GM23338 (cell line): Measurements from ENCODE around the gene LAP3. TPM values are rescaled to one million over a fixed set of nuclear protein-coding genes. Genes with fewer than 3 reads are reported as not detected.

Experiments used
- ATAC-seq: fragments of 200-7000 bp; cut with Tn5 transposase; 3 replicates; pipeline ENCODE4 v1.9.1; 2020
- DNase-seq: peaks from one replicate; pipeline ENCODE4 v3.0.0-alpha.2; 2015; ENCODE audit warnings: low spot score
- H2AFZ ChIP-seq: fragments of 200-600 bp; sonication (generic); 2 replicates; pipeline ENCODE4 v1.8.0; 2016; ENCODE audit warnings: antibody characterized with exemption, mild to moderate bottlenecking, moderate library complexity
- H3F3A ChIP-seq: fragments of 200-600 bp; sonication (generic); replicated peaks from 2 replicates; pipeline ENCODE4 v1.8.0; 2017; ENCODE audit warnings: antibody characterized with exemption, mixed run types, low read depth
- H3K27ac ChIP-seq: fragments of 200-600 bp; sonication (generic); 2 replicates; pipeline ENCODE4 v1.6.1; 2016; ENCODE audit warnings: low read depth
- H3K27me3 ChIP-seq: fragments of 200-600 bp; sonication (generic); 2 replicates; pipeline ENCODE4 v1.8.0; 2016; ENCODE audit warnings: mild to moderate bottlenecking, mixed run types, moderate library complexity; ENCODE audit not compliant: insufficient read depth
- H3K36me3 ChIP-seq: fragments of 200-600 bp; sonication (generic); 2 replicates; pipeline ENCODE4 v1.8.0; 2016; ENCODE audit warnings: mild to moderate bottlenecking; ENCODE audit not compliant: insufficient read depth
- H3K4me1 ChIP-seq: fragments of 200-600 bp; sonication (generic); 2 replicates; pipeline ENCODE4 v1.8.0; 2016; ENCODE audit warnings: mild to moderate bottlenecking, moderate library complexity; ENCODE audit not compliant: insufficient read depth
- H3K4me2 ChIP-seq: fragments of 200-600 bp; sonication (generic); 2 replicates; pipeline ENCODE4 v1.7.1; 2017; ENCODE audit warnings: mixed run types
- H3K4me3 ChIP-seq: fragments of 200-600 bp; sonication (generic); 2 replicates; pipeline ENCODE4 v1.6.1; 2016; ENCODE audit warnings: mixed run types
- H3K79me2 ChIP-seq: fragments of 200-600 bp; sonication (generic); replicated peaks from 2 replicates; pipeline ENCODE4 v1.8.0; 2017; ENCODE audit warnings: mild to moderate bottlenecking; ENCODE audit not compliant: insufficient read depth
- H3K9me2 ChIP-seq: fragments of 200-600 bp; sonication (generic); 2 replicates; pipeline ENCODE4 v1.8.0; 2017; ENCODE audit not compliant: insufficient read depth
- H4K20me1 ChIP-seq: fragments of 200-600 bp; sonication (generic); replicated peaks from 2 replicates; pipeline ENCODE4 v1.8.0; 2017; ENCODE audit warnings: mild to moderate bottlenecking; ENCODE audit not compliant: insufficient read depth
- H3K27ac Mint-ChIP-seq: 2 replicates; pipeline ENCODE4 v1.8.0; 2020; ENCODE audit warnings: inconsistent platforms, mild to moderate bottlenecking, moderate library complexity, mixed read lengths
- H3K27me3 Mint-ChIP-seq: 3 replicates; pipeline ENCODE4 v1.8.0; 2022; ENCODE audit warnings: low read depth, mild to moderate bottlenecking, moderate library complexity, mixed read lengths, inconsistent platforms; ENCODE audit not compliant: insufficient read depth, poor library complexity
- H3K36me3 Mint-ChIP-seq: 3 replicates; pipeline ENCODE4 v1.8.0; 2021; ENCODE audit warnings: low read depth, mild to moderate bottlenecking, inconsistent platforms, moderate library complexity, mixed read lengths
- H3K4me1 Mint-ChIP-seq: 3 replicates; pipeline ENCODE4 v1.8.0; 2020; ENCODE audit warnings: mild to moderate bottlenecking, inconsistent platforms, mixed read lengths
- H3K4me3 Mint-ChIP-seq: 3 replicates; pipeline ENCODE4 v1.8.0; 2021; ENCODE audit warnings: moderate library complexity, mild to moderate bottlenecking, inconsistent platforms, mixed read lengths
- H3K9me3 Mint-ChIP-seq: 3 replicates; pipeline ENCODE4 v1.8.0; 2020; ENCODE audit warnings: moderate library complexity, mild to moderate bottlenecking, inconsistent platforms, mixed read lengths
- CREB1 ChIP-seq: fragments of 250-450 bp; sonication (Bioruptor Pico); IDR thresholded peaks from 2 replicates; pipeline ENCODE4 v1.5.0; 2020; ENCODE audit warnings: low read depth, mild to moderate bottlenecking, moderate library complexity
- EZH2phosphoT487 ChIP-seq: fragments of 200-600 bp; sonication (generic); IDR thresholded peaks from one replicate; pipeline ENCODE4 v1.8.1; 2018; ENCODE audit warnings: antibody characterized with exemption; ENCODE audit not compliant: unreplicated experiment
- NANOG ChIP-seq: IDR thresholded peaks from 2 replicates; pipeline ENCODE4 v1.6.1; 2016; ENCODE audit warnings: antibody characterized with exemption, borderline replicate concordance
- POLR2AphosphoS5 ChIP-seq: IDR thresholded peaks from 2 replicates; pipeline ENCODE4 v1.6.1; 2016; ENCODE audit warnings: antibody characterized with exemption, low read depth
- STAT1 ChIP-seq: IDR thresholded peaks from one replicate; pipeline ENCODE4 v1.6.1; 2016; ENCODE audit warnings: antibody characterized with exemption; ENCODE audit not compliant: unreplicated experiment
- ZNF331 ChIP-seq: fragments of 250-450 bp; sonication (Bioruptor Pico); IDR thresholded peaks from 2 replicates; pipeline ENCODE4 v1.5.0; 2020; ENCODE audit warnings: low read depth, mild to moderate bottlenecking, moderate library complexity
- polyA plus RNA-seq: library from polyadenylated mRNA; unstranded; fragments of >200 nt; fragmentation: Nextera tagmentation; extraction: Ambion mirVana; gene quantifications from 2 replicates; pipeline ENCODE4 v1.2.1, GENCODE V29; 2016
- total RNA-seq: library from RNA; depleted of rRNA; stranded (reverse); fragments of >200 nt; shearing (Covaris generic); gene quantifications from 2 replicates; pipeline ENCODE4 v1.2.3, GENCODE V29; 2014
- TF ChIP-seq, protein P1 (sequence below): IDR thresholded peaks from one replicate; pipeline ENCODE4 v1.6.1; 2018; ENCODE audit warnings: antibody characterized with exemption; ENCODE audit not compliant: unreplicated experiment
- TF ChIP-seq, protein P2 (sequence below), 2 experiments: fragments of 200-600 bp in 1 of 2; sonication (generic) in 1 of 2; conservative IDR thresholded peaks; 2 replicates each; pipeline versions ENCODE4 v1.5.1 to v1.6.1; 2016 to 2017; ENCODE audit warnings: antibody characterized with exemption in 2 of 2, low read depth in 2 of 2, mild to moderate bottlenecking in 2 of 2, moderate library complexity in 1 of 2
- TF ChIP-seq, protein P3 (sequence below): IDR thresholded peaks from 2 replicates; pipeline ENCODE4 v1.6.1; 2016; ENCODE audit warnings: antibody characterized with exemption

Gene LAP3
- total and polyA plus RNA-seq, 2 experiments from 2014 or later, result 28.6 to 63.6 TPM

DNA sequence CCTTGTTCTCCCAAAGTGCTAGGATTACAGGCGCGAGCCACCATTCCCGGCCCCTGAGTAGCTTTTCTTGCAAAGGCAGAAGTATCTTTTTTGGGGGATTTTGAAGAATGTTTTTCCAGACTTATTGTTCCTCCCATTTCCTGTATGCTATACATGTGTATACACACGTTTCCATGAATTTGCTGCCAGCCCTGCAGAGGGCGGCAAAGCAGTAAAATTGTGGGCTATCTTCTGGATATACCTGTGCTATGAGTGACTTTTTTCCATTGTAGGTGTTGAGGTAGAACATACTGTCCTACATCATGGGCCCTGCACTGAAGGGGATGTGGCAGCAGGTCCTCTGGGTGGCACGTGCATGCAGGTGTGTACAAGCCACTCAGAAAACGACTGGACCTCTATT lies 20.5 kb downstream of the LAP3 start:
- H4K20me1 ChIP-seq, result peaks cover 7% of the 10 kb centered on the region; the same call in 1 of the 2 replicates
- H3K36me3 Mint-ChIP-seq, result peaks cover 41% of the 10 kb centered on the region
- peak; percentile 58 for ATAC-seq
- H3K4me3 ChIP-seq, result no peak overlapping the region
- no peaks in the 10 kb centered on the region for H3K4me1 Mint-ChIP-seq
- no peaks in the 10 kb centered on the region for H3K79me2 ChIP-seq
- H3K4me2 ChIP-seq, result no peak overlapping the region
- no peaks in the 10 kb centered on the region for H3K9me3 Mint-ChIP-seq
- peaks cover 26% of the 10 kb centered on the region for H3K36me3 ChIP-seq
- no peaks in the 10 kb centered on the region for H3K27me3 ChIP-seq
- no peaks in the 10 kb centered on the region for H3K27me3 Mint-ChIP-seq
- H3K4me3 Mint-ChIP-seq, result no peak overlapping the region
- H2AFZ ChIP-seq, result no peak overlapping the region
- no peaks in the 10 kb centered on the region for H3K4me1 ChIP-seq
- no peak overlapping the region for H3K27ac Mint-ChIP-seq
- DNase-seq, result peak; percentile 18
- TF ChIP-seq, protein P1, sequence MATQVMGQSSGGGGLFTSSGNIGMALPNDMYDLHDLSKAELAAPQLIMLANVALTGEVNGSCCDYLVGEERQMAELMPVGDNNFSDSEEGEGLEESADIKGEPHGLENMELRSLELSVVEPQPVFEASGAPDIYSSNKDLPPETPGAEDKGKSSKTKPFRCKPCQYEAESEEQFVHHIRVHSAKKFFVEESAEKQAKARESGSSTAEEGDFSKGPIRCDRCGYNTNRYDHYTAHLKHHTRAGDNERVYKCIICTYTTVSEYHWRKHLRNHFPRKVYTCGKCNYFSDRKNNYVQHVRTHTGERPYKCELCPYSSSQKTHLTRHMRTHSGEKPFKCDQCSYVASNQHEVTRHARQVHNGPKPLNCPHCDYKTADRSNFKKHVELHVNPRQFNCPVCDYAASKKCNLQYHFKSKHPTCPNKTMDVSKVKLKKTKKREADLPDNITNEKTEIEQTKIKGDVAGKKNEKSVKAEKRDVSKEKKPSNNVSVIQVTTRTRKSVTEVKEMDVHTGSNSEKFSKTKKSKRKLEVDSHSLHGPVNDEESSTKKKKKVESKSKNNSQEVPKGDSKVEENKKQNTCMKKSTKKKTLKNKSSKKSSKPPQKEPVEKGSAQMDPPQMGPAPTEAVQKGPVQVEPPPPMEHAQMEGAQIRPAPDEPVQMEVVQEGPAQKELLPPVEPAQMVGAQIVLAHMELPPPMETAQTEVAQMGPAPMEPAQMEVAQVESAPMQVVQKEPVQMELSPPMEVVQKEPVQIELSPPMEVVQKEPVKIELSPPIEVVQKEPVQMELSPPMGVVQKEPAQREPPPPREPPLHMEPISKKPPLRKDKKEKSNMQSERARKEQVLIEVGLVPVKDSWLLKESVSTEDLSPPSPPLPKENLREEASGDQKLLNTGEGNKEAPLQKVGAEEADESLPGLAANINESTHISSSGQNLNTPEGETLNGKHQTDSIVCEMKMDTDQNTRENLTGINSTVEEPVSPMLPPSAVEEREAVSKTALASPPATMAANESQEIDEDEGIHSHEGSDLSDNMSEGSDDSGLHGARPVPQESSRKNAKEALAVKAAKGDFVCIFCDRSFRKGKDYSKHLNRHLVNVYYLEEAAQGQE, result no peak
- TF ChIP-seq, protein P2, sequence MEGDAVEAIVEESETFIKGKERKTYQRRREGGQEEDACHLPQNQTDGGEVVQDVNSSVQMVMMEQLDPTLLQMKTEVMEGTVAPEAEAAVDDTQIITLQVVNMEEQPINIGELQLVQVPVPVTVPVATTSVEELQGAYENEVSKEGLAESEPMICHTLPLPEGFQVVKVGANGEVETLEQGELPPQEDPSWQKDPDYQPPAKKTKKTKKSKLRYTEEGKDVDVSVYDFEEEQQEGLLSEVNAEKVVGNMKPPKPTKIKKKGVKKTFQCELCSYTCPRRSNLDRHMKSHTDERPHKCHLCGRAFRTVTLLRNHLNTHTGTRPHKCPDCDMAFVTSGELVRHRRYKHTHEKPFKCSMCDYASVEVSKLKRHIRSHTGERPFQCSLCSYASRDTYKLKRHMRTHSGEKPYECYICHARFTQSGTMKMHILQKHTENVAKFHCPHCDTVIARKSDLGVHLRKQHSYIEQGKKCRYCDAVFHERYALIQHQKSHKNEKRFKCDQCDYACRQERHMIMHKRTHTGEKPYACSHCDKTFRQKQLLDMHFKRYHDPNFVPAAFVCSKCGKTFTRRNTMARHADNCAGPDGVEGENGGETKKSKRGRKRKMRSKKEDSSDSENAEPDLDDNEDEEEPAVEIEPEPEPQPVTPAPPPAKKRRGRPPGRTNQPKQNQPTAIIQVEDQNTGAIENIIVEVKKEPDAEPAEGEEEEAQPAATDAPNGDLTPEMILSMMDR (conservative IDR thresholded peaks at IDR 0.05; ENCODE audit: low read depth in 2 of 2), result peak; percentile 55 to 60
- no peak overlapping the region for H3K27ac ChIP-seq
- no peaks in the 10 kb centered on the region for H3K9me2 ChIP-seq
- no peaks in the 10 kb centered on the region for H3F3A ChIP-seq

DNA sequence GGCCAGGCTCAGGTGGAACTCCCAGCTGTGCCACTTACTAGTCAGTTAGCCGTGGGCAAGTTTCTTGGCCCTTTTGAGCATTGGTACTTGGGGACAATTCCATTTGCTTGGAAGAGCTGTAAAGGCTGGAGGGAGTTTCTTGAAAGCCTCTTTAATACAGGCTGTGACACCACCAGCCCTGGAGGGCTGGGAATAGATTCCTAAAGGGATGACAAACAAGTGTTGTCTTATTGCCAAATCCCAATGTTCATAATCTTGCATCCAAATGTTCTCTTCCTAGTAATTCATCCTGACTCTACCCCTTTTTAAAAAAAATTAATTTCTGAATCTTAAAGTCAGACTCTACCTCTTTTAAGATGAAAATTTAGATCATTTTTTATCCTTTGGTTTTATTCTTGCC lies 22.8 kb downstream of the LAP3 start:
- H3K4me1 Mint-ChIP-seq, result no peaks in the 10 kb centered on the region
- no peak overlapping the region for H3K4me3 Mint-ChIP-seq
- no peaks in the 10 kb centered on the region for H3K27me3 ChIP-seq
- DNase-seq, result no peak
- no peak overlapping the region for H3K4me2 ChIP-seq
- no peaks in the 10 kb centered on the region for H3K9me3 Mint-ChIP-seq
- no peak overlapping the region for H3K27ac Mint-ChIP-seq
- H3K36me3 ChIP-seq, result peaks cover 26% of the 10 kb centered on the region
- H3K27ac ChIP-seq, result no peak overlapping the region
- peaks cover 41% of the 10 kb centered on the region for H3K36me3 Mint-ChIP-seq
- peaks cover 7% of the 10 kb centered on the region; the same call in 1 of the 2 replicates for H4K20me1 ChIP-seq
- H3K79me2 ChIP-seq, result no peaks in the 10 kb centered on the region
- no peaks in the 10 kb centered on the region for H3K9me2 ChIP-seq
- H3F3A ChIP-seq, result no peaks in the 10 kb centered on the region
- ATAC-seq, result no peak
- H3K4me1 ChIP-seq, result no peaks in the 10 kb centered on the region
- no peak overlapping the region for H3K4me3 ChIP-seq
- H3K27me3 Mint-ChIP-seq, result no peaks in the 10 kb centered on the region
- H2AFZ ChIP-seq, result no peak overlapping the region
- TF ChIP-seq CREB1 (CRISPR knock-in tag) (no peak), ZNF331 (CRISPR knock-in tag) (no peak), NANOG (no peak), STAT1 (no peak), EZH2phosphoT487 (no peak), POLR2AphosphoS5 (no peak)
- TF ChIP-seq, protein P2 (conservative IDR thresholded peaks at IDR 0.05; ENCODE audit: low read depth in 2 of 2), result no peak
- TF ChIP-seq, protein P3, sequence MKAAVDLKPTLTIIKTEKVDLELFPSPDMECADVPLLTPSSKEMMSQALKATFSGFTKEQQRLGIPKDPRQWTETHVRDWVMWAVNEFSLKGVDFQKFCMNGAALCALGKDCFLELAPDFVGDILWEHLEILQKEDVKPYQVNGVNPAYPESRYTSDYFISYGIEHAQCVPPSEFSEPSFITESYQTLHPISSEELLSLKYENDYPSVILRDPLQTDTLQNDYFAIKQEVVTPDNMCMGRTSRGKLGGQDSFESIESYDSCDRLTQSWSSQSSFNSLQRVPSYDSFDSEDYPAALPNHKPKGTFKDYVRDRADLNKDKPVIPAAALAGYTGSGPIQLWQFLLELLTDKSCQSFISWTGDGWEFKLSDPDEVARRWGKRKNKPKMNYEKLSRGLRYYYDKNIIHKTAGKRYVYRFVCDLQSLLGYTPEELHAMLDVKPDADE, result no peak
